Measurements from ENCODE around the gene ARG1.
"Not testable (repeated sequence)": the region's sequence is repeated elsewhere in the genome, so short reads cannot be mapped to it uniquely, and the experiment has no call there.

ARG1 gene

DNA sequence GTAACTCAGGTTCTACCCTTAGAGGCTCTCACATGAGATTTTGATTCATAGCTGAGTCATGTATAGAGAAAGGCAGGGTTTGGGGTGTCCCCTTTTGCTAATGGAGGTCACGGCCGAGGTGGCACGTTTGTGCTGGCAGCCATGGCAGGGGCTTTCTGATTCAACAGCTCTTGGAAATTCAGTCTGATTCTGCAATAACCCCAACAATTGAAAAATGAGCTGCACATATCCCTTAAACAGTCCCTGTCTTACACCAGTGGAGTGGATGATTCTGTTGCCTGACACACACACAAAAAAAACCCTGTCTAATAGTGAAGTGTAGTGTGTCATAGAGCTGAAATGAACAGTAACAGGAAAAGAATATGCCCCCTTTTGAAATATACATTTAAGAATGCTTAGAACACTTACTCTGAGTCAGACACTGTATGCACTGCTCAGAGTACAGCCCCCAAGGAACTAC lies 40.4 kb upstream of the ARG1 start:
- no peaks in the 10 kb centered on the region for H3K27me3 ChIP-seq (ENCODE audit: control insufficient read depth, low read length)
- no peaks in the 10 kb centered on the region for H3K9me3 ChIP-seq (ENCODE audit: control insufficient read depth, insufficient read depth, low read length)
- no peak overlapping the region for H3K4me3 ChIP-seq (ENCODE audit: low read length)
- H3K36me3 ChIP-seq (ENCODE audit: control insufficient read depth, low read length): no peaks in the 10 kb centered on the region
- no peak overlapping the region for H3K27ac ChIP-seq (ENCODE audit: low read depth, low read length)
- TF ChIP-seq, protein P1, sequence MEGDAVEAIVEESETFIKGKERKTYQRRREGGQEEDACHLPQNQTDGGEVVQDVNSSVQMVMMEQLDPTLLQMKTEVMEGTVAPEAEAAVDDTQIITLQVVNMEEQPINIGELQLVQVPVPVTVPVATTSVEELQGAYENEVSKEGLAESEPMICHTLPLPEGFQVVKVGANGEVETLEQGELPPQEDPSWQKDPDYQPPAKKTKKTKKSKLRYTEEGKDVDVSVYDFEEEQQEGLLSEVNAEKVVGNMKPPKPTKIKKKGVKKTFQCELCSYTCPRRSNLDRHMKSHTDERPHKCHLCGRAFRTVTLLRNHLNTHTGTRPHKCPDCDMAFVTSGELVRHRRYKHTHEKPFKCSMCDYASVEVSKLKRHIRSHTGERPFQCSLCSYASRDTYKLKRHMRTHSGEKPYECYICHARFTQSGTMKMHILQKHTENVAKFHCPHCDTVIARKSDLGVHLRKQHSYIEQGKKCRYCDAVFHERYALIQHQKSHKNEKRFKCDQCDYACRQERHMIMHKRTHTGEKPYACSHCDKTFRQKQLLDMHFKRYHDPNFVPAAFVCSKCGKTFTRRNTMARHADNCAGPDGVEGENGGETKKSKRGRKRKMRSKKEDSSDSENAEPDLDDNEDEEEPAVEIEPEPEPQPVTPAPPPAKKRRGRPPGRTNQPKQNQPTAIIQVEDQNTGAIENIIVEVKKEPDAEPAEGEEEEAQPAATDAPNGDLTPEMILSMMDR (IDR thresholded peaks at IDR 0.05; ENCODE audit: low read depth, low read length, poor library complexity, severe bottlenecking): no peak
- TF ChIP-seq EZH2phosphoT487 (IDR thresholded peaks at IDR 0.05; ENCODE audit: borderline replicate concordance, low read length): no peak
- H3K4me1 ChIP-seq (ENCODE audit: control insufficient read depth, low read length): no peaks in the 10 kb centered on the region
- H4K20me1 ChIP-seq (ENCODE audit: control insufficient read depth, insufficient read depth, low read depth, low read length): no peaks in the 10 kb centered on the region
- no peaks in the 10 kb centered on the region for H3F3A ChIP-seq (ENCODE audit: control insufficient read depth, insufficient read depth)
- H3K79me2 ChIP-seq (ENCODE audit: control insufficient read depth, low read length): no peaks in the 10 kb centered on the region
- no peak overlapping the region for H3K4me2 ChIP-seq (ENCODE audit: low read length)
- H3K9me2 ChIP-seq (replicated peaks; ENCODE audit: control insufficient read depth, low read length): no peaks in the 10 kb centered on the region

DNA sequence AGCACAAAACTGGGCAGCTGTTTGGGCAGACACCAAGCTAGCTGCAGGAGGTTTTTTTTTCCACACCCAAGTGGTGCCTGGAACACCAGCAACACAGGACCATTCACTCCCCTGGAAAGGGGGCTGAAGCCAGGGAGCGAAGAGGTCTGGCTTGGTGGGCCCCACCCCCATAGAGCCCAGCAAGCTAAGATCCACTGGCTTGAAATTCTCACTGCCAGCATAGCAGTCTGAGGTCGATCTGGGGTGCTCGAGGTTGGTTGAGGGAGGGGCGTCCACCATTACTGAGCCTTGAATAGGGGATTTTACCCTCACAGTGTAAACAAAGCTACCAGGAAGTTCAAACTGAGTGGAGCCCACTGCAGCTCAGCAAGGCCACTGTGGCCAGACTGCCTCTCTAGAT lies 34.4 kb upstream of the ARG1 start:
- not testable (repeated sequence) for H3F3A ChIP-seq (ENCODE audit: control insufficient read depth, insufficient read depth); H3K27ac ChIP-seq (ENCODE audit: low read depth, low read length); H4K20me1 ChIP-seq (ENCODE audit: control insufficient read depth, insufficient read depth, low read depth, low read length); H3K9me3 ChIP-seq (ENCODE audit: control insufficient read depth, insufficient read depth, low read length); H3K79me2 ChIP-seq (ENCODE audit: control insufficient read depth, low read length); H3K9me2 ChIP-seq (replicated peaks; ENCODE audit: control insufficient read depth, low read length); H3K4me2 ChIP-seq (ENCODE audit: low read length); H3K27me3 ChIP-seq (ENCODE audit: control insufficient read depth, low read length); H3K36me3 ChIP-seq (ENCODE audit: control insufficient read depth, low read length); H3K4me3 ChIP-seq (ENCODE audit: low read length); H3K4me1 ChIP-seq (ENCODE audit: control insufficient read depth, low read length)

DNA sequence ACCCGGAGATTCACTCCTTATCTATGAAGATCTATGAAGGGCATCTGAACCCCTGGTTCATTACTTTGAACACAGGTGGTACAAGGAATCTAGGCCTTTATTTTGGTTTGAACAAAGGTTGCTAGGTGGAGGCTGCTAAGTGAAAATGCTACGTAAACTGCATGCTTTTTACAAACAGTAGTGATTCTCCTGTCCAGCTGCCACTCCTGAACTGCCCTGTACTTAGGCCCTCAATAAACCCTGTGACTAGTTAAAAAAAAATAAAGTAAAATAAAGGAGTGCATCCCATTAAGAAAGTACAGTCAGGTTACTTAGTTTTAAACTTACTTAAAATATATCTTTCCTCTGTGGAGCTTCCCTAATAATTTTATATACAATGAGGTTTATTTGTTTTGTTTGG lies 27.7 kb upstream of the ARG1 start:
- no peak overlapping the region for H3K4me2 ChIP-seq (ENCODE audit: low read length)
- no peaks in the 10 kb centered on the region for H4K20me1 ChIP-seq (ENCODE audit: control insufficient read depth, insufficient read depth, low read depth, low read length)
- no peak overlapping the region for H3K4me3 ChIP-seq (ENCODE audit: low read length)
- H3K9me3 ChIP-seq (ENCODE audit: control insufficient read depth, insufficient read depth, low read length): no peaks in the 10 kb centered on the region
- no peaks in the 10 kb centered on the region for H3K79me2 ChIP-seq (ENCODE audit: control insufficient read depth, low read length)
- no peak overlapping the region for H3K27ac ChIP-seq (ENCODE audit: low read depth, low read length)
- TF ChIP-seq, protein P1 (IDR thresholded peaks at IDR 0.05; ENCODE audit: low read depth, low read length, poor library complexity, severe bottlenecking): no peak
- TF ChIP-seq EZH2phosphoT487 (IDR thresholded peaks at IDR 0.05; ENCODE audit: borderline replicate concordance, low read length): no peak
- no peaks in the 10 kb centered on the region for H3K27me3 ChIP-seq (ENCODE audit: control insufficient read depth, low read length)
- no peaks in the 10 kb centered on the region for H3K4me1 ChIP-seq (ENCODE audit: control insufficient read depth, low read length)
- no peaks in the 10 kb centered on the region for H3K9me2 ChIP-seq (replicated peaks; ENCODE audit: control insufficient read depth, low read length)
- no peaks in the 10 kb centered on the region for H3F3A ChIP-seq (ENCODE audit: control insufficient read depth, insufficient read depth)
- no peaks in the 10 kb centered on the region for H3K36me3 ChIP-seq (ENCODE audit: control insufficient read depth, low read length)

DNA sequence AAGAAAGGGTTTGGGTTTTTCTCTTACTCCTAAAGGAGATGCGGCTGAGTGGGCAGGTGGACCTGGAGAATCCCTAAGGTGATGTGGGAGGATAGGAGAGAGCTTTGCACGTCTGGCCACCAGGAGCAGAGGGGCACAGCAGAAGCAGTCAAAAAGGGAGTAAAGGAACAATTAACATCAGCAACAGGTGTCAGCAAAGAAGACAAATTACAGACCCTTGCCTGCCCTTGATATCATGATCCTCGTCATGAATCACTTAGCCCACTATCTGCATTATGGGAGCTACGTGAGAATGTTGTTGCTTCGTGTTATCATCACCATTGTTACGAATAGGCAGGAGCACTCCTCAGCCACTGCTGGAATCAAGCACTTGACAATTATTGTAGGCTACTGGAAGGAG lies 25.5 kb upstream of the ARG1 start:
- no peaks in the 10 kb centered on the region for H3K79me2 ChIP-seq (ENCODE audit: control insufficient read depth, low read length)
- H3K9me2 ChIP-seq (replicated peaks; ENCODE audit: control insufficient read depth, low read length): no peaks in the 10 kb centered on the region
- no peak overlapping the region for H3K4me3 ChIP-seq (ENCODE audit: low read length)
- no peak overlapping the region for H3K4me2 ChIP-seq (ENCODE audit: low read length)
- no peaks in the 10 kb centered on the region for H3F3A ChIP-seq (ENCODE audit: control insufficient read depth, insufficient read depth)
- no peaks in the 10 kb centered on the region for H4K20me1 ChIP-seq (ENCODE audit: control insufficient read depth, insufficient read depth, low read depth, low read length)
- no peaks in the 10 kb centered on the region; the same call in 1 of the 2 replicates for H3K27me3 ChIP-seq (ENCODE audit: control insufficient read depth, low read length)
- H3K9me3 ChIP-seq (ENCODE audit: control insufficient read depth, insufficient read depth, low read length): no peaks in the 10 kb centered on the region
- TF ChIP-seq EZH2phosphoT487 (IDR thresholded peaks at IDR 0.05; ENCODE audit: borderline replicate concordance, low read length): no peak
- TF ChIP-seq, protein P1 (IDR thresholded peaks at IDR 0.05; ENCODE audit: low read depth, low read length, poor library complexity, severe bottlenecking): no peak
- no peak overlapping the region for H3K27ac ChIP-seq (ENCODE audit: low read depth, low read length)
- no peaks in the 10 kb centered on the region for H3K36me3 ChIP-seq (ENCODE audit: control insufficient read depth, low read length)
- H3K4me1 ChIP-seq (ENCODE audit: control insufficient read depth, low read length): no peaks in the 10 kb centered on the region
